Stomach (tissue), 4 donors: ENCODE results near the gene CDK2AP2.

Experiments
- CTCF ChIP-seq, 7 experiments: fragments of 450-650 bp in 4 of 7; fragments of 200-600 bp in 3 of 7; sonication (generic) in 3 of 7; IDR thresholded peaks; one replicate each; pipeline ENCODE4 v1.5.1; 2016 to 2019; ENCODE audit warnings: antibody characterized with exemption in 7 of 7, control low read depth in 2 of 7, mild to moderate bottlenecking in 1 of 7
- EP300 ChIP-seq: sonication (generic); formaldehyde crosslinking; IDR thresholded peaks from one replicate; pipeline ENCODE4 v1.6.1; 2017; ENCODE audit warnings: antibody characterized with exemption
- POLR2A ChIP-seq, 4 donors: fragments of 450-650 bp; IDR thresholded peaks; one replicate each; pipeline ENCODE4 v1.6.1; 2016; ENCODE audit warnings: antibody characterized with exemption in 4 of 4, control low read depth in 2 of 4, mild to moderate bottlenecking in 1 of 4, moderate library complexity in 1 of 4
- POLR2AphosphoS5 ChIP-seq, 3 donors: sonication (generic); formaldehyde crosslinking; IDR thresholded peaks; one replicate each; pipeline ENCODE4 v1.6.1; 2016; ENCODE audit warnings: antibody characterized with exemption in 3 of 3

GRCh38 chr11:67483831-67484665, 23.9 kb downstream of the CDK2AP2 start:
- TF ChIP-seq CTCF (IDR thresholded peaks at IDR 0.05): no peak
- TF ChIP-seq POLR2A (IDR thresholded peaks at IDR 0.05): no peak
- TF ChIP-seq POLR2AphosphoS5 (IDR thresholded peaks at IDR 0.05): no peak
- TF ChIP-seq EP300: no peak
